OCI-LY7 (cell line): Measurements from ENCODE around the gene CAMK4. TPM values are rescaled to one million over a fixed set of nuclear protein-coding genes. Genes with fewer than 3 reads are reported as not detected.
A peak's percentile ranks its signal among the peaks of the same experiment; 100 is the strongest.

ENCODE experiments used
- BruUV-seq: library from RNA; stranded (reverse); fragments of 400-500 nt; replicated peaks from 2 replicates; lab custom pipeline; 2021; lab: Mats Ljungman, UMichigan
- CTCF ChIA-PET: fragments of 300-600 bp; sonication (Branson Sonifier 250); formaldehyde crosslinking; loops from one replicate; lab custom pipeline; 2022; ENCODE audit warnings: antibody characterized with exemption; ENCODE audit not compliant: unreplicated experiment; lab: Charles Lee
- POLR2A ChIA-PET: fragments of 300-600 bp; sonication (Branson Sonifier 250); formaldehyde crosslinking; loops from one replicate; lab custom pipeline; 2022; ENCODE audit warnings: antibody characterized with exemption; lab: Charles Lee
- DNase-seq: peaks from one replicate; pipeline ENCODE4 v3.0.0-alpha.2; 2015; ENCODE audit warnings: low spot score
- H2AFZ ChIP-seq: fragments of 200-600 bp; sonication (generic), shearing (Covaris generic); 2 replicates; pipeline ENCODE4 v1.6.1; 2014; ENCODE audit warnings: mild to moderate bottlenecking, antibody characterized with exemption, low read length, moderate library complexity
- H3K27ac ChIP-seq: fragments of 200-600 bp; sonication (generic); 2 replicates; pipeline ENCODE4 v1.5.1; 2014; ENCODE audit warnings: mixed run types, low read depth, mild to moderate bottlenecking, moderate library complexity, low read length, inconsistent platforms; ENCODE audit not compliant: poor library complexity, severe bottlenecking
- H3K36me3 ChIP-seq: fragments of 200-600 bp; sonication (generic); 2 replicates; pipeline ENCODE4 v1.6.1; 2014; ENCODE audit warnings: mild to moderate bottlenecking, antibody characterized with exemption, low read length, moderate library complexity, mixed read lengths; ENCODE audit not compliant: insufficient read depth
- H3K4me1 ChIP-seq: fragments of 200-600 bp; sonication (generic); 2 replicates; pipeline ENCODE4 v1.5.1; 2014; ENCODE audit warnings: mild to moderate bottlenecking, low read length; ENCODE audit not compliant: insufficient read depth, poor library complexity, severe bottlenecking
- H3K4me2 ChIP-seq: fragments of 200-600 bp; sonication (generic); 2 replicates; pipeline ENCODE4 v1.6.1; 2014; ENCODE audit warnings: mild to moderate bottlenecking, low read length
- H3K4me3 ChIP-seq: fragments of 200-600 bp; sonication (generic); 2 replicates; pipeline ENCODE4 v1.5.1; 2014; ENCODE audit warnings: mild to moderate bottlenecking, low read depth, low read length; ENCODE audit not compliant: poor library complexity, severe bottlenecking
- H3K79me2 ChIP-seq: fragments of 200-600 bp; sonication (generic); 2 replicates; pipeline ENCODE4 v1.6.1; 2016; ENCODE audit warnings: low read depth, mild to moderate bottlenecking, low read length, moderate library complexity, mixed read lengths; ENCODE audit not compliant: insufficient read depth
- H3K9me2 ChIP-seq: fragments of 200-600 bp; sonication (generic); 2 replicates; pipeline ENCODE4 v1.6.1; 2016; ENCODE audit warnings: mild to moderate bottlenecking, low read length, mixed read lengths; ENCODE audit not compliant: insufficient read depth
- H3K9me3 ChIP-seq: fragments of 200-600 bp; sonication (generic); 2 replicates; pipeline ENCODE4 v1.6.1; 2014; ENCODE audit warnings: mild to moderate bottlenecking, mixed run types, low read length, mixed read lengths
- H4K20me1 ChIP-seq: fragments of 200-600 bp; sonication (generic); 2 replicates; pipeline ENCODE4 v1.6.1; 2014; ENCODE audit warnings: mild to moderate bottlenecking, antibody characterized with exemption, low read length, moderate library complexity, mixed read lengths; ENCODE audit not compliant: insufficient read depth
- CTCF ChIP-seq: fragments of 200-600 bp; sonication (generic); conservative IDR thresholded peaks from 2 replicates; pipeline ENCODE4 v1.5.1; 2014; ENCODE audit warnings: mild to moderate bottlenecking, antibody characterized with exemption, low read length, moderate library complexity, mixed read lengths
- EZH2phosphoT487 ChIP-seq: fragments of 200-600 bp; sonication (generic); IDR thresholded peaks from 2 replicates; pipeline ENCODE4 v1.6.1; 2018; ENCODE audit warnings: low read depth, borderline replicate concordance, mild to moderate bottlenecking, mixed run types, antibody characterized with exemption, low read length, moderate library complexity, mixed read lengths
- intact Hi-C: fragments of 100-400 bp; cut with micrococcal nuclease; formaldehyde crosslinking; loops from one replicate; pipeline ENCODE4 v1.10.0; 2022; ENCODE audit not compliant: unreplicated experiment
- total RNA-seq, 2 experiments: library from RNA; depleted of rRNA in 1 of 2; stranded (reverse); fragments of >200 nt in 1 of 2; shearing (Covaris generic) in 1 of 2; gene quantifications; 2 replicates each; pipeline ENCODE4 v1.2.3, GENCODE V29; 2014 to 2022

The CAMK4 gene
- total RNA-seq, 2 experiments from 2014 or later, result 25.4 to 40.2 TPM

- intact Hi-C loops, result loop anchor here (5.0 to 10.0 kb wide), 3 partner anchors 134 to 482 kb away; partner anchors contain the start of gene WDR36
- DNase-seq, result no peak
- H3K9me3 ChIP-seq, result no peaks in the 10 kb centered on the region
- peak overlapping the region; percentile 91 for H3K4me2 ChIP-seq
- peak overlapping the region; percentile 75 for H3K4me3 ChIP-seq
- peak overlapping the region; percentile 49 for H3K27ac ChIP-seq
- BruUV-seq, result no TSS peak
- ChIA-PET POLR2A (interaction anchor here (0.5 to 2.1 kb wide), 3 partner anchors 9 to 544 kb away, joined by 3 to 6 read pairs (median 3); no protein-coding TSS in a partner anchor), CTCF (interaction anchor here (1.0 kb wide), 1 partner anchor 9 kb away, joined by 3 read pairs; no protein-coding TSS in a partner anchor)
- H3K9me2 ChIP-seq, result no peaks in the 10 kb centered on the region
- H3K36me3 ChIP-seq, result no peaks in the 10 kb centered on the region
- TF ChIP-seq CTCF (no peak), EZH2phosphoT487 (no peak)
- H4K20me1 ChIP-seq, result no peaks in the 10 kb centered on the region
- H2AFZ ChIP-seq, result no peak overlapping the region; the same call in 1 of the 2 replicates
- H3K4me1 ChIP-seq, result peaks cover 43% of the 10 kb centered on the region
- H3K79me2 ChIP-seq, result peaks cover 61% of the 10 kb centered on the region; the same call in 1 of the 2 replicates
These were observed 2.4 kb downstream of the CAMK4 start for GRCh38 chr5:111226556-111226955.

- ChIA-PET POLR2A (interaction anchor here (0.5 to 2.1 kb wide), 3 partner anchors 9 to 543 kb away, joined by 3 to 6 read pairs (median 3); no protein-coding TSS in a partner anchor), CTCF (interaction anchor here (1.0 kb wide), 1 partner anchor 9 kb away, joined by 3 read pairs; no protein-coding TSS in a partner anchor)
- Histone ChIP-seq H3K79me2 (peaks cover 68% of the 10 kb centered on the region; the same call in 1 of the 2 replicates), H3K4me1 (peaks cover 45% of the 10 kb centered on the region), H3K9me2 (no peaks in the 10 kb centered on the region), H4K20me1 (no peaks in the 10 kb centered on the region), H3K27ac (peak overlapping the region; percentile 49), H3K9me3 (no peaks in the 10 kb centered on the region), H3K4me3 (peak overlapping the region; percentile 75), H3K4me2 (peak overlapping the region; percentile 91), H3K36me3 (no peaks in the 10 kb centered on the region), H2AFZ (no peak overlapping the region)
- DNase-seq, result no peak
- TF ChIP-seq CTCF (no peak), EZH2phosphoT487 (no peak)
- no TSS peak for BruUV-seq
- intact Hi-C loops, result loop anchor here (5.0 to 10.0 kb wide), 3 partner anchors 135 to 483 kb away; partner anchors contain the start of gene WDR36
These were observed 3.1 kb downstream of the CAMK4 start for GRCh38 chr5:111227226-111227782.

GRCh38 chr5:111227801-111228200 is 3.6 kb downstream of the CAMK4 start:
- Histone ChIP-seq H3K9me2 (no peaks in the 10 kb centered on the region), H3K4me1 (peaks cover 50% of the 10 kb centered on the region), H3K9me3 (no peaks in the 10 kb centered on the region), H3K79me2 (peaks cover 73% of the 10 kb centered on the region; the same call in 1 of the 2 replicates), H3K4me3 (peak overlapping the region; percentile 75), H3K36me3 (no peaks in the 10 kb centered on the region), H4K20me1 (no peaks in the 10 kb centered on the region), H3K27ac (peak overlapping the region; percentile 49), H3K4me2 (peak overlapping the region; percentile 91), H2AFZ (no peak overlapping the region)
- CTCF ChIA-PET, result no interaction called here
- TF ChIP-seq CTCF (no peak), EZH2phosphoT487 (no peak)
- POLR2A ChIA-PET, result interaction anchor here (2.1 kb wide), 1 partner anchor 8 kb away, joined by 6 read pairs; no protein-coding TSS in a partner anchor
- intact Hi-C loops, result loop anchor here (2.0 to 10.0 kb wide), 4 partner anchors 25 to 483 kb away; partner anchors contain the start of gene WDR36
- peak; percentile 18 for DNase-seq
- BruUV-seq, result no TSS peak
